ENCODE data around the gene NAA25.
"Not testable (repeated sequence)": the region's sequence is repeated elsewhere in the genome, so short reads cannot be mapped to it uniquely, and the experiment has no call there.

The NAA25 gene

GRCh38 chr12:112049351-112049750 lies 59.2 kb downstream of the NAA25 start:
- no peak for DNase-seq (ENCODE audit: low spot score)
- TF ChIP-seq, protein P1, sequence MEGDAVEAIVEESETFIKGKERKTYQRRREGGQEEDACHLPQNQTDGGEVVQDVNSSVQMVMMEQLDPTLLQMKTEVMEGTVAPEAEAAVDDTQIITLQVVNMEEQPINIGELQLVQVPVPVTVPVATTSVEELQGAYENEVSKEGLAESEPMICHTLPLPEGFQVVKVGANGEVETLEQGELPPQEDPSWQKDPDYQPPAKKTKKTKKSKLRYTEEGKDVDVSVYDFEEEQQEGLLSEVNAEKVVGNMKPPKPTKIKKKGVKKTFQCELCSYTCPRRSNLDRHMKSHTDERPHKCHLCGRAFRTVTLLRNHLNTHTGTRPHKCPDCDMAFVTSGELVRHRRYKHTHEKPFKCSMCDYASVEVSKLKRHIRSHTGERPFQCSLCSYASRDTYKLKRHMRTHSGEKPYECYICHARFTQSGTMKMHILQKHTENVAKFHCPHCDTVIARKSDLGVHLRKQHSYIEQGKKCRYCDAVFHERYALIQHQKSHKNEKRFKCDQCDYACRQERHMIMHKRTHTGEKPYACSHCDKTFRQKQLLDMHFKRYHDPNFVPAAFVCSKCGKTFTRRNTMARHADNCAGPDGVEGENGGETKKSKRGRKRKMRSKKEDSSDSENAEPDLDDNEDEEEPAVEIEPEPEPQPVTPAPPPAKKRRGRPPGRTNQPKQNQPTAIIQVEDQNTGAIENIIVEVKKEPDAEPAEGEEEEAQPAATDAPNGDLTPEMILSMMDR (IDR thresholded peaks at IDR 0.05) = no peak
- H3K4me3 ChIP-seq = no peak overlapping the region
- no peak overlapping the region for H3K27ac ChIP-seq

DNA sequence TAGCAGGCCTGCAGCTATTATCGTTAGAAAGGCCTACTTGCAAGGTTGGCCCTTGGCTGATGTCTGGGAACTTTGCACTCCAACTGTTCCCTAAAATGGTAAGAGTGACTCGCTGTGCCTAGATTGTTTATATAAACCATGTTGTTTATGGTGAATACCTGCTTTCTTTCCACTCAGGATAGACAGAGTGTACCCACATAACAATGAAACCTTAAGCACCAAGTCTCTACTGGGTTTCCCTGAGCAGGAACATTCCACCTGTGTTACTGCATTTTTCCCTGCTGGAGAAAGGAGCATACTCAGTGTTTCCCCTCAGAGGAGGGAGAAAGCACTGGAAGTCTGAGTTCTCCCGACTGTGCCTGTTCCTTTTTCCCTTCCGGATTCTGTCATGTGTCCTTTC lies 62.6 kb downstream of the NAA25 start:
- TF ChIP-seq, protein P1 (IDR thresholded peaks at IDR 0.05) = no peak
- no peak overlapping the region for H3K4me3 ChIP-seq
- H3K27ac ChIP-seq = no peak overlapping the region
- DNase-seq (ENCODE audit: low spot score) = no peak

DNA sequence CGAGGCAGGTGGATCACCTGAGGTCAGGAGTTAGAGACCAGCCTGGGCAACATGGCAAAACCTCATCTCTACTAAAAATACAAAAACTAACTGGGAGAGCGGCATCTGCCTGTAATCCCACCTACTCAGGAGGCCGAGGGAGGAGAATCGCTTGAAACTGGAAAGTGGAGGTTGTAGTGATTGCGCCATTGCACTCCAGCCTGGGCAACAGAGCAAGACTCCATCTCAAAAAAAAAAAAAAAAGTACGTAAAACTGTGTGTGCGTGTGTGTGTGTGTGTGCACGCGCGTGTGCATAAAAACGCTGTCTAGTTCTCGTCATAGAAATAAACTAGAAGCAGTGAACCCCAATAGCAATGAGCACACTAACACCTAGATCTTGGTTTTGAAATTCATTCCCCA lies 72.0 kb downstream of the NAA25 start:
- DNase-seq (ENCODE audit: low spot score) = not testable (repeated sequence)

DNA sequence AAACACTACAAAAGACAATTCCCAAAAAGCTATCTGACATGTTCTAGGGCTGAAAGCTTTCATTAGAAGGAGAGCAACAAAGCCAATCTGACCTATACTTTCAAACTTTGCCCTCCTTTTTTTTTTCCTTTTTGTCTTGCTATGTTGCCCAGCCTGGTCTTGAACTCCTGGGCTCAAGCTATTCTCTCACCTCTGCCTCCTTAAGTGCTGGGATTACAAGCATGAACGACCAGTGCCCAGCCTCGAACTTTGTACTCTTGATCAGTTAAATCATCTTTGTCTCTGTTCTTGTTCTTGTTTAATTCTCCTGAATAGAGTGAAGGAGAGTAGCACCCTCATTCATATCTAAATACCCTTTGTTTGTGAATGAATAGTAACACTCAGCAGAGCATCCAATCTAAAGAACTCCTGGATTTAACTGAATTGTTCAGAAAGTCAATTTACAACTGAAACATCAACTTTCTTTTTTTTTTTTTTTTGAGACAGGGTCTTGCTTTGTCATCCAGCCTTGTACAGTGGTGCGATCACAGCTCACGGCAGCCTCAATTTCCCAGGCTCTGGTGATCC lies 73.3 kb downstream of the NAA25 start:
- Histone ChIP-seq H3K27ac (no peak overlapping the region), H3K4me3 (no peak overlapping the region)
- TF ChIP-seq, protein P1 (IDR thresholded peaks at IDR 0.05) = no peak
- no peak for DNase-seq (ENCODE audit: low spot score)

More for the DNA sequence above, 72.0 kb downstream of the NAA25 start:
- not testable (repeated sequence) for H3K27ac ChIP-seq, H3K4me3 ChIP-seq

- H3K27ac ChIP-seq = no peak overlapping the region
- TF ChIP-seq, protein P1 (IDR thresholded peaks at IDR 0.05) = no peak
- no peak for DNase-seq (ENCODE audit: low spot score)
Observed at GRCh38 chr12:112032292-112032691, 76.3 kb downstream of the NAA25 start.

GRCh38 chr12:112031472-112031871 lies 77.1 kb downstream of the NAA25 start:
- TF ChIP-seq, protein P1 (IDR thresholded peaks at IDR 0.05) = no peak
- H3K27ac ChIP-seq = no peak overlapping the region

More at GRCh38 chr12:112032292-112032691, 76.3 kb downstream of the NAA25 start:
- H3K4me3 ChIP-seq = no peak overlapping the region

DNA sequence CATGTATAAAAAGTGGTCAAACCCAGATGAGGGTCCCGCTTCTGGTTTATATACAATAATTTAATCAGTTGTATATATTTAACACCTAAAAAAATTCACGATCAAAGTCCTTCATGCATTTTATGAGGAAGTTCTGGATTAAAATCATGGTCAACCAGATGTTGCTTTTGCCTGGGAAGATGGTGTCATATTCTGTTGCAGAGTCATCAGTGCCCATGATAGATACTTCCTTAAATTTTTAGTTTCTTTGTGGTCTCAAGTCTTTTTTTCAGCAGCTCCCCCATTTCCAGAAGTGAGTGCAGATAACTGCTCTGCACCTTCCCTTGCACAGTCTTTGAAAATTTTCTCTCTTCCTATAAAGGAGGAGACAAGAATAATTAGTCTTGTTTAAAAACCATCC lies 79.3 kb downstream of the NAA25 start:
- Histone ChIP-seq H3K27ac (no peak overlapping the region), H3K4me3 (no peak overlapping the region)
- DNase-seq (ENCODE audit: low spot score) = no peak
- TF ChIP-seq, protein P1 (IDR thresholded peaks at IDR 0.05) = no peak

More at GRCh38 chr12:112031472-112031871, 77.1 kb downstream of the NAA25 start:
- DNase-seq (ENCODE audit: low spot score) = no peak
- no peak overlapping the region for H3K4me3 ChIP-seq

Data from coronary artery (tissue), 2 donors.